Endothelial cell of hepatic sinusoid (primary cell): ENCODE measurements around the gene GMPPA.

Source experiments
- in situ Hi-C: cut with HindIII; loops from 2 replicates; pipeline ENCODE4 v1.10.0; 2017; ENCODE audit warnings: low sequenced_read_pairs

Gene GMPPA

GRCh38 chr2:219484343-219485200 is 14.1 kb upstream of the GMPPA start:
- in situ Hi-C loops: no loop called here

GRCh38 chr2:219485201-219485580 is 13.5 kb upstream of the GMPPA start:
- in situ Hi-C loops: no loop called here

DNA sequence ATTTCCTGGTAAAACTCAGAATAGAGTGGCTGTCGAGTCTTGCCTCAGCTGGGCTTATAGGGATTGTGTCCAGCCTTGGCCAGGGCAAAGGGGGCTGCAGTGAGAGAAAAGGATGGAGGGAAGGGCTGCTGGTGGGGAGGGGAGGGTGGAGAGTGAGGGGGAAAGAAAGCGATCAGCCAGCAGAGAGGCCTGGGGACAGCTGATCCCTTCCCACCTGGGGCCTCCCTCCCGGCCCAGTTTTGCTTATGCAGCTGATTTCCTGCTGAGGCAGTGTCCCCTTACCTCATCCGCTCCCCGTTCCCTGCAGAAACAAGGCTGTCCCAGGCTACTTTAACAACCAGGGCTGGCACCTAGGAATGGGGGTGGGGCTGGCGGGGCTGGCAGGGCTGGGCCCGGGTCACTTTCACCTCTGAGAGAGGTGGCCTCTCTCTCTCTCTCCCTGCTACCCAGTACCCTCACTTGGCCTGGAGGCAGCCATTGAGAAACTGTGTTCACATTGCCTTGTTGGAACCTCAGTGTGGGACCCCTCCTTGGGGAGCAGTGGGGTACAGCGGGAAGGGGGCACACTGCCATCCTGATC is 12.2 kb upstream of the GMPPA start:
- in situ Hi-C loops: no loop called here

DNA sequence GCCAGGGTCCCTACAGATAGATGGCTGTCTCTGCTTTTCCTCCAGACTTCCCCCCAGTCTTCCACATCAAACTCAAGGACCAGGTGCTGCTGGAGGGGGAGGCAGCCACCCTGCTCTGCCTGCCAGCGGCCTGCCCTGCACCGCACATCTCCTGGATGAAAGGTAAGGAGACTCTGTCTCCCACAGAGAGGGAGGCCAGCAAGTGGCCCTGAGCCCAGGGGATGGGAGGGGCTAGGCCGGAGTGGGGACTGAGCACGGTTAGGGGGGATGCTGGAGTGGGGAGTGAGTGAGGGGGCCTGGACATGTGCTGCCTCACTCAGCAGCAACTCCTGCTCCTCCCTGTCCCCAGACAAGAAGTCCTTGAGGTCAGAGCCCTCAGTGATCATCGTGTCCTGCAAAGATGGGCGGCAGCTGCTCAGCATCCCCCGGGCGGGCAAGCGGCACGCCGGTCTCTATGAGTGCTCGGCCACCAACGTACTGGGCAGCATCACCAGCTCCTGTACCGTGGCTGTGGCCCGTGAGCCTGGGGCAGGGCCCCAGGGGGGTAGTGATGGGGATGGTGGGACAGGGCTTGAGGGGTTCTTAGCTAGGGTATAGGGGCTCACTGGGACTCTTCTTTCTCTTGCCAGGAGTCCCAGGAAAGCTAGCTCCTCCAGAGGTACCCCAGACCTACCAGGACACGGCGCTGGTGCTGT is 10.4 kb upstream of the GMPPA start:
- in situ Hi-C loops: no loop called here

- in situ Hi-C loops: no loop called here
Observed at GRCh38 chr2:219488844-219489194, 9.9 kb upstream of the GMPPA start.

DNA sequence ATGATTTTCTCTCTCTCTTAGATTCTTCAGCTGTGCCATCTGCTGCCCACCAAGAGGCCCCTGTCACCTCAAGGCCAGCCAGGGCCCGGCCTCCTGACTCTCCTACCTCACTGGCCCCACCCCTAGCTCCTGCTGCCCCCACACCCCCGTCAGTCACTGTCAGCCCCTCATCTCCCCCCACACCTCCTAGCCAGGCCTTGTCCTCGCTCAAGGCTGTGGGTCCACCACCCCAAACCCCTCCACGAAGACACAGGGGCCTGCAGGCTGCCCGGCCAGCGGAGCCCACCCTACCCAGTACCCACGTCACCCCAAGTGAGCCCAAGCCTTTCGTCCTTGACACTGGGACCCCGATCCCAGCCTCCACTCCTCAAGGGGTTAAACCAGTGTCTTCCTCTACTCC is 9.4 kb upstream of the GMPPA start:
- in situ Hi-C loops: no loop called here

DNA sequence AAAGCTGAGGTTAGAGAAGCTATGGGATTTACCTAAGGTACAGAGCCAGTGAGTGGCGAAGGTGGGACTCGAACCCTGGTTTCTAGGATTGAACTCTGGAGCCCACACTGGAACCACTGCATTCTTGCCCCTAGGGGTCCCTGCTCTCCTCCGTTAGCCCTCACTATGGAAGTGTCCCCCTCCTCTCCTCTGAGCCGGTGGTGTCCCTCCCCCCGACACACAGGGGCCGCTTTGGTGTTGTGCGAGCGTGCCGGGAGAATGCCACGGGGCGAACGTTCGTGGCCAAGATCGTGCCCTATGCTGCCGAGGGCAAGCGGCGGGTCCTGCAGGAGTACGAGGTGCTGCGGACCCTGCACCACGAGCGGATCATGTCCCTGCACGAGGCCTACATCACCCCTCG is 8.5 kb upstream of the GMPPA start:
- in situ Hi-C loops: no loop called here

- in situ Hi-C loops: no loop called here
Observed at GRCh38 chr2:219490600-219491130, 8.0 kb upstream of the GMPPA start.

GRCh38 chr2:219491278-219491963 is 7.3 kb upstream of the GMPPA start:
- in situ Hi-C loops: no loop called here

- in situ Hi-C loops: no loop called here
Observed at GRCh38 chr2:219492575-219492974, 6.1 kb upstream of the GMPPA start.

DNA sequence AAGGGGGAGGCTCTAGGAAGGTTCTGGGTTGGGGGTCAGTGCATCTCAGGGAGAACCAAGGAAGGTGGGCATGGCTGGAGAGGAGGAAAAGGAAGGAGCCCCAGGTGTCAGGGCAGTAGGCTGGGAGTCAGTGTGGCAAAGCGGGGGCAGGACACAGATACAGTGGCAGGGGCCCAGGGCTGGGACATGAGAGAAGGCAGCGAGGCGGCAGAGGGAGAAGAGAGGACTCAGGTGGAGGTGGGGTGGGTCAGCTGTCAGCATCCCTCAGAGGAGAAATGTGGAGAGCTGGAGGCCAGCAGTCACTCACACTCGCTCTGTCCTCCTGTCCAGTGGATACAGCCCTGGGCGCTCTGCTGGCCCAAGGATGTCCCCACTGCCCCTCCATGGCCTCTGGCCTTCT is 5.6 kb upstream of the GMPPA start:
- in situ Hi-C loops: no loop called here

DNA sequence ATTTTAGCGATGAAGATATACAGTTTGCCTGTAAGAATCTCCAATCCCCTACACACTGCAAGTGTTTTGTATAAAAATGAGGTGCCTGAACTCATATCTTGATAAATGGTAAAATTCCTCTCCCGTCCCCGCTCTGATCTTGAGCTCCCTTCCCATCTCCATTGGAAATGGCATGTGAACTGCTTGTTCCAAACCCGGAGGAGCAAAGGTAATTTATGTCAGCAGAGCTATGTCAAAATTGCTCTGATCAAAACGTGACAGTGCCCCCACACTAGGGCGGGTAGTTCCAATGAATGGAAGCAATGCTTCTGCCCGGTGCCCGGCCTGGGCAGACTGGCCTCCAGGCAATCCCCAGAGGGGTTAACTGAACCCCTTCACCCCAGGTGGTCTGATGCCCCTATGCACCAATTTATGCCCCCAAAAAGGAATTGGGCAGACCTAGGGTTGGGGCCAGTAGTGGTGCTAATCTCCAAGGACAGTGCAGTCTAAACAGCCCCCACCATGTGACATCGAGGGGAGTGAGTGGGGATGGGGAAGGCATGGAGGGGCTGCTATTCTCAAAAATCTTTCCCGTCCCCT is 3.6 kb upstream of the GMPPA start:
- in situ Hi-C loops: no loop called here

DNA sequence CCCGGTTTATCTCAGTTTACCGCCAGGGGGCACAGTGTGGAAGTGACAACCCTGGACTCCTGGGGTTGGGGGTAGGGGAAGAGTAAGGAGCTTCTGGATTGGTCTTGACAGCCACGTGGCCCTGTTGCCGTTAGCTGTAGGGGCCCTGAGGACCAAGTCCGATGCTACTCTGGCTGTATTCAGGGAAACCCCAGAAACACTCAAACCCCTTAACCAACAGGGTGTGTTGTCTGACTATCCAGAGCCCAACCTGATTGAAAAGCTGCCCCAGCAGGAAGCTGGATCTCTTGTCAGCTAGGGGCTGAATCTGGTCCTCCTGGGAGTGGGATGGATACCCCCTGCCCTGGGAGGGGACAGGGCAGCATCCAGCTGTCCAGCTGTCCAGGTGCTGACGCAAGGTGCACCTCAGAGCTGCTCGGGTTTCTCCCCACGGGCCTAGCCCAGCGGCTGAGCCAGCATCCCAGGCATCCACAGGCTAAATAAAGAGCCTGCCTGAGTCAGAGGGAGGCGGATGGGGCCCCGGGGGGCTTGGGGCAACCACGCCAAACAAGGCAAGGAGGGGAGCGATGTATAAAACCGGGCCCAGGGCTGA is 3.1 kb upstream of the GMPPA start:
- in situ Hi-C loops: no loop called here

DNA sequence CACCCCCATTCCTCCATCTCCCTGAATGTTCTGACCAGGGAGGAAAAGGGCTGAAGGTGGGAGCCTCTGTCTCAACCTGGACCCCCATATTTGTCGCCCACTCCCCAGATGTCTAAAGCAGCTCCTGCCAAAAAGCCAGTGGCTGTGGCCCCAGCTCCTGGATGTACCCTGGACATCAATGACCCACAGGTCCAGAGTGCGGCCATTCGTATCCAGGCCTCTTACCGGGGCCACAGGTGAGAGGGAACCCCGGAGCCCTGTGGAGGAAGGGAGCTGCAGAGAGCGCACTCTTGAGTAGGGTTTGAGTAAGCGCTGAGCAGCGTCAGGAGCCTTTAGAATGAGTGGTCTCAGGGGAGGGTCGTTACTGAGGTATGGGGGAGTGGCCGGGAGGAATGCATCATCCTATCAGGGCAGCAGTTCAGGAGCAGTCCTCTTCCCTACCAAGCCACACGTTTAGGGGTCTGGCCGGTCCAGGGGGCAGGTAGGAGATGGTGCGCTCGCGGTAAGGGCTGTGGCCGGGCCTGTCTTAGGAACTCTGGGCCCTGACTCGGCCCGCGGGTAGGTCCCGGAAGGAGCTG is 2.4 kb upstream of the GMPPA start:
- in situ Hi-C loops: no loop called here

DNA sequence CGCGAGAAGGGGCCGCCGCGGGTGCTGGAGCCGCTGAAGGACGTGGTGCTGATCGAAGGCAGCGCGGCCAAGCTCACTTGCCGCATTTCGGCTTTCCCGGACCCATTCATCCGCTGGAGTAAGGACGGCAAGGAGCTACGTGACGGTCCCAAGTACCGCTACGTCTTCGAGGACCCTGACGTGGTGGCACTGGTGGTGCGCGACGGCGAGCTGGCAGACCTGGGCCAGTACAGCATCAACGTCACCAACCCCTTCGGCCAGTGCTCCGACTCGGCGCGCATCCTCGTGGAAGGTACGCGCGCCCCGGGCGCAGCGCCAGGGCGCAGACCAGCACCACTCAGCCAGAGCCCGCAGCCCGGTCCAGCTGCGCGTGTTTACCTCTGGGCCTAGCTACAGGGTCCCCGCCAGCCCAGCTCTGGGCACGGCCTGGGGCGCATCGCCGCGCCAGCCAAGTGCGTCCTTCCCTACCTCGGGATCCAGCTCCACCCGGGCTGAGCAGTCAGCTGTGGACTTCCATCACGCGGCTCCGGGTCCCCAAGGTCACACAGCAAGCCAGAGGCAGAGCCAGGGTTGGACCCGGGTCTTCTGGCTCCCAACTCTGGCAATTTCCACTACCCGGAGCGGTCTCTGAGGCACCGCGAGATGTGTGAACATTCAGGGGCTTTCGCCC is 1.7 kb upstream of the GMPPA start:
- in situ Hi-C loops: no loop called here

DNA sequence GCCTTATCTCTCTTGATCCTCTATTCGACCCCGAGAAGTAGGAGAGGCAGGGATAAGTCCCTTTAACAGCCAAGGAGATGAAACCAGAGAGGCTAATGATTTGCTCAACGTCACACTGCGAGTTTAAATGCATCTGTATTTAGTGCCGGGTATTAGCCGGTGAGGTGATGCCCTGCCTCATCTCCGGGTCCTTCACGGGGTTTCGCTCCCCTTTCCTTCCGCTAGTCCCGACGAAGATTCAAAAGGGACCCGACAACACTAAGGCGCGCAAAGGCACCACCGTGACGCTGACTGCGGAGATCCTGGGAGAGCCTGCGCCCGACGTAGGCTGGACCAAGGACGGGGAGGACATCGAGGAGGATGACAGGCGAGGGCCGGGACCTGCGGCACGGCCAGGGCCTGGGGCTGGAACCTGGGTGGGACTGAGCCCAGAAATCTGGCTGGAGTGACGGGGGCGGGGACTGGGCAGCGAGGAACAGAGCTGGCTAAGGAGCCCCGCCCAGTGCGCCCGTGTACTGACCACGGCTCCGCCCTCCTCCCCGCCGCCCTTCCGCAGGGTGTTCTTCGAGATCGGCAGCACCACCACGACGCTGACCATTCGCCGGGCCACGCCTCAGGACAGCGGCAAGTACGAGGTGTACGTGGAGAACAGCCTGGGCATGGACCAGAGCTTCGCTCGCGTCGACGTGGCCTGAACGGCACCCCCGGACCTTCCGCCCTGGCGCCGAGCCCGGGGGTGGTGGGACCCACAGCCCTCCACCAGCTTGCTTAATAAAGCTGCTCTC is 1.0 kb upstream of the GMPPA start:
- in situ Hi-C loops: no loop called here

- in situ Hi-C loops: no loop called here
Observed at GRCh38 chr2:219499058-219499307, 292 bp downstream of the GMPPA start.

DNA sequence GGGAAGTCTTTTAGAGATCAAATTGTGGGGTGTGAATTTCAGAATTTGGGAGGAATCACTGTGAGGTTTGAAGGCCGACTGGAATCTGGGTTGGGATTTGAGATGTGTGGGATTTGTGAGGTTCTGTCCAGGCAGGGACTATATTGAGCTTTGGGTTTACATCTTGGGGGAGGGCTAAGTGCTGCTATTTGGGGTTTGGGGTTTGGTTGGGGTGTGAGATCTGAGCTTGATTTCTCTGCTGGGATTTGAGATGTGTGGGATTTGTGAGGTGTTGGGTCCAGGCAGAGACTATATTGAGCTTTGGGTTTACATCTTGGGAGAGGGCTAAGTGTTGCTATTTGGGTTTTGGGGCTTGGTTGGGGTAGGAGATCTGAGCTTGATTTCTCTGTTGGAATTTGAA is 864 bp downstream of the GMPPA start:
- in situ Hi-C loops: no loop called here

GRCh38 chr2:219500135-219500534 is 1.4 kb downstream of the GMPPA start:
- in situ Hi-C loops: loop anchor here (5.0 kb wide), 1 partner anchor 42 kb away; the partner anchor contains the start of genes CHPF and TMEM198
